ENCODE data around the gene SV2B.

Gene SV2B

GRCh38 chr15:91186904-91187656 is 87.0 kb downstream of the SV2B start:
- no peak for FAIRE-seq
- DNase-seq (ENCODE audit: low spot score) = peak; percentile 47

DNA sequence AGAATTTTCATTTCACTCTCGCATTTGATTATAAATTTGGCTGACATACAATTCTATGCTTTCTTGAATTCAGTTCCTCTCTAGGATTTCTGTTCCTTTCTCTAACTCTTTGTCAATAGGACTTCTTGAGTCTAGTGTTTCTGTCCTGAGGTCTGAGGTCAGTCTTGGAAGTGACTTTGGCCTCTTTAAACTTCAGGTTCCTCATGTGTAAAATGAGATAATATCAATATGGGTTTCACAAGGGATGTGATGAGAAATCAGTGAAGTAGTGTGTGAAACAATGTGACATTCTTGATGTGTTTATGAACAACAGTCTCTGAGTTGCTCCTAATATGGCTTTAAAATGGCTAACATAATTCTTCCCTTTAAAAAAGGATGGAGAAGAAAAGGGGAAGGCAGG is 92.2 kb downstream of the SV2B start:
- DNase-seq (ENCODE audit: low spot score) (no peak), FAIRE-seq (no peak)

DNA sequence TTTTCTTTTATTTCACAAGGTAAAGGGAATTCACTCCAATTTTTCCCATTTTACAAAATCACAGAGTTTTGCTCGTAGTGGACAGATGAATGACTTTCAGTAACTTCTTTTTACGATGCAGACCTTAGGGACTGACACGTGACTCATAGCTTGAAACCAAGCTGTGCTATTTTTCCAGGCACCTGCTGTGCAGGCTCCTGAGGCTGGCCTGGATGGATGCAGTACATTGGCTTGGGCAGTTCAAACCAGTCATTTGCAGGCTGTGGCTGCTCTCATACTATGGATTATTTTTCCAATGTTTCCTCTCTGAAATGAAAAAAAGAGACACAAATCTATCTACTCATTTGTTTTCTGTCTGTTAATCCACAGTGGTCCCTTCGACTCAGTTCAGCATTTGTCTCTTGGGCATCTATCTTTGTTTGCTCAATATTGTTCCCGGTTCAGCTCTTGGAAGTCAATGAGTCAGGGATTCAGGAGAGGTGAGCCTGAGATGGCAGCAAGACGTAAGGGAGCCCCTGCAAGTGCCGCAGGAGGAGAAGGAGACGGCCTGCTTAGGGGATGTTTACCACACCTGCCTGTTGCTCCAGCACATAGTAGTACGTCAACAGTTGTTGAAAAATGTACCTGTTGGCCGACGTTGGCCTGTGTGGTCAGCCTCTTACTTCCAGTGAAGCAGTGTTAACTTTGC is 92.8 kb downstream of the SV2B start:
- no peak for DNase-seq (ENCODE audit: low spot score)
- no peak for FAIRE-seq

GRCh38 chr15:91193378-91193720 is 93.3 kb downstream of the SV2B start:
- DNase-seq (ENCODE audit: low spot score) (no peak), FAIRE-seq (no peak)

- DNase-seq (ENCODE audit: low spot score) = no peak
- no peak for FAIRE-seq
Measured at GRCh38 chr15:91196127-91196526, 96.1 kb downstream of the SV2B start.

GRCh38 chr15:91196768-91197167 is 96.7 kb downstream of the SV2B start:
- FAIRE-seq = no peak

GRCh38 chr15:91199511-91199910 is 99.5 kb downstream of the SV2B start:
- FAIRE-seq = no peak

More at GRCh38 chr15:91196768-91197167, 96.7 kb downstream of the SV2B start:
- no peak for DNase-seq (ENCODE audit: low spot score)

DNA sequence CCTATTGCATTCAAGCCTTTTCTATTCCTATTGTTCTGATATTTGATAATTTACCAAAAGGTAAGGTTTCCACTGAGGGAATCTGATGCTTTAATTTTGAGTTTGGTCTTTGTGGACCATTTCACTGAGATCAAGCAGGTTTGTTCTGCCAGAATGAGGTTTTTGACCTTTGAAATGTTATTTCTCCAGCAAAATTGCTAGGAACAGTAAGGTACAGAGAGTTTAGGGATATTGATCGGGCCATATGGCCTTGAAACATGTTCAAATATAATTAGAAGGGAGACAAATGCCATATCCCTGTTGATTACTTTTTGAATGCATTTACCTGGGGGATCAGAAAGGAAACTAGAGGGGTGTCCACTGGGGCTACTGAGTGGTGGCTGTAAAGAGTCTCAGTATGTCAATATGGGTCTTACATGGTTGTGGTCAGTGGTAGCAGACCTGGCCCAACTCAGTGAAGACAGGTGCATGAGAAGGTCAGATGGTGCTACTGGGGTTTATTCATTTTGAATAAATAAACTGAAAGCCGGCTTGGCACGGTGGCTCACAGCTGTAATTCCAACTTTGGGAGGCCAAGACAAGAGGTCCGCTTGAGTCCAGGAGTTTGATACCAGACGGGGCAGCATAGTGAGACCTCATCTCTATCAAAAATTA is 100.2 kb downstream of the SV2B start:
- DNase-seq (ENCODE audit: low spot score) = no peak
- FAIRE-seq = no peak

More at GRCh38 chr15:91199511-91199910, 99.5 kb downstream of the SV2B start:
- DNase-seq (ENCODE audit: low spot score) = no peak

DNA sequence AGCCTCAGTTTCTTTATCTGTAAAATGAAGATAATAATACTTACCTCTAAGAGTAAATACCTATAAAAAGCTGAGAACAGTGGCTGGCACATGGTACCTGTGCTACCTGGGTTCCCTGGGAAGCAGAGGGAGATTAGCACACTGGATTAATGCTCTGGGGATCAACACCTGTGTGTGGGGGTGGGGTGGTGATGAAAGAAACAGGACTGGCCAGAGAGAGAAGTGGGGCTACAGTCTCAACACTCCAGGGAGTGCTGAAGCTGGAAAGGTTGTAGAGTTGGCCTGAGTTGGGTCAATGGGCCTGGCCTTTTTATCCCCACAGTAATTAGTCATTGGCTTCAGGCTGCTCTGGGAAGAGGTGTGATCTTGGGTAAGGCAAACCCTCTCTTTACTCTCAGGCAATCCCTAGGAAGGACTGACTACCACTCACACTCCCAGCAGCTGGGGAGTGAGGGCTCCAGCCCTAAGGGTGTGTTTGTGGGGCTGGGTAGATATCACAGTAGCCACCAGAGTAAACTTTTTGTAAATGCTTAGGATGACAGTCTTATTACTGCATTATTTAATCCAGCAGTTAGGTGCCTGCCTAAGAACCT is 102.5 kb downstream of the SV2B start:
- FAIRE-seq (no peak), DNase-seq (ENCODE audit: low spot score) (no peak)

DNA sequence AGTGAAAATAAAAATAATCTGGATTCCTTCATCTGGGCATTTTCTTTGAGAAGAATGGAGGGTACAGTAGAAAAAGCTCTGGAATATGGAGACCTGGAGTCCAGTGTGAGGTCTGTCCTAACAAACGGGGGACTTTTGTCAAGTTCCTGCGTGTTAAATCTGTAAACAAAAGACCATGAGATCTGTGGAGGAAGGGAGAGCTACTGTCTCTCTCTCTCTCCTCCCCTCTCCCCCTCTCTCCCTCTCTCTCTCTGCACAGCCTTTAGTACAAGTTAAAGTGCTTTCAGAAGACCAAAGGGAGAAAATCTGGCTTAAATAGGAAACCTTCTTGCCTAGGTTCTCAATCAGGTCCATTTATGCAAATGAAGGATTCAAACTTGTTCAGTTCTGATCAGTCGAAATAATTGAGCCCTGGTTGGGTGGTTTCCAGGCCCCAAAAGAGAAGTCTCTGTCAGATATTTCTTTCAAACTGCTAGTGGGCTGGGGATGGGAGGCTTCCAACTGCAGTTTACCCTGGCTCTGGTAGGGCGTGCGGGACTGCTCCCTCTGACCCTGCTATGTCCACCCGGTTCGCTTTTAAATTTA is 103.7 kb downstream of the SV2B start:
- DNase-seq (ENCODE audit: low spot score) = no peak
- FAIRE-seq = no peak

DNA sequence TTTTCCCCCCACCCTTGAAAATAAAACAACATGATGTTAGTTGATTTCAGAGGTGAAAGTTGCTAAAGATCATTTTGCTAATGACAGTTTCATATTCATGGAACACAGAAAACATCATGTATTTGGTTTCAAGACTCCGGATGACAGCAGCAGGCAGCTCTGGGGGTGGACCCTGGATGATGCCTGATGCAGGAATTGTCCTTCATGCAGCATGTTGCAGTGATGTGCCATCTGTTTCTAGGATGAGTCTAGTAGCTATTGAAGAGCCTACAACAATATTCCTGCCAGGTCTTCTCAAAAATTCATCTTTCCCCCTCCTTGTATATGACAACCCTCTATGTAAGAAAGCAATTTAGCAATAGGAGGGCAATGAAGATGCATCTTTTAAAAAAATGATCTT is 108.3 kb downstream of the SV2B start:
- DNase-seq (ENCODE audit: low spot score) (no peak), FAIRE-seq (no peak)

DNA sequence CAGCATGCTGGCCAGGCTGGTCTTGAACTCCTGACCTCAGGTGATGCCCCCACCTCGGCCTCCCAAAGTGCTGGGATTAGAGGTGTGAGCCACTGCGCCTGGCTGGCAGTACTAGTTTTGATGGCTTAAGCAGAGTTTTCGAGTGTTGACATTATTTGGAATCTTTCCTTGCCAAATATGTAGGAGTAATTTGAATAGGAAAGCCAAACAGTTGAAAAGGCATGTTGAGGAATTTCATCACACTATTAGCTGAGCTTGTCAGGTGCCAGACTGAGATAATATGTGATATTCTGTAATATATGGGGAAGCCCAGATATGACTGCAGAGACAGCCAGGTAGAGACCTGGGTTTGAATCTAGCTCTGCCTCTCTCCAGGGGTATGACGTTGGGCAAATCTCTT is 109.3 kb downstream of the SV2B start:
- FAIRE-seq = no peak

DNA sequence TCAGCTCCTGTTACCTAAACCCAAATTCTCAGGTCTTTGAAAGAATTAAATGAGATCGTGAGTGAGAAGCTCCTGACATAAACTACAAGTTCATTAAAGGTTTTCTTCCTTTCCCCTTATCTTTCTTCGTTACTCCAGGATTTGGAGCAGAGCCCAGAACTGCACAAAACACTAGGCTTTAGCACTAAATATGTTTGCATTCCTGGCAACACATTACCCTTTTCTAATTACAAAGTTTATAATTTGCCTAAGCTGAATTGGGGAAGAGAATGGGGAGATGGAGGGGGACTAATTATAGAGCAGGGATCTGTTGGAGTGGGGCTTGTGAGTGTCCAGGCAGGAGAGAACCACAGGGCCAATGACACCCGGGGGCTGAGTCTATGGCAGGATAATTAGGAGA is 109.7 kb downstream of the SV2B start:
- FAIRE-seq = no peak
- no peak for DNase-seq (ENCODE audit: low spot score)

More for the DNA sequence above, 109.3 kb downstream of the SV2B start:
- DNase-seq (ENCODE audit: low spot score) = no peak

GRCh38 chr15:91214675-91215590 is 114.9 kb downstream of the SV2B start:
- FAIRE-seq (no peak), DNase-seq (ENCODE audit: low spot score) (no peak)

DNA sequence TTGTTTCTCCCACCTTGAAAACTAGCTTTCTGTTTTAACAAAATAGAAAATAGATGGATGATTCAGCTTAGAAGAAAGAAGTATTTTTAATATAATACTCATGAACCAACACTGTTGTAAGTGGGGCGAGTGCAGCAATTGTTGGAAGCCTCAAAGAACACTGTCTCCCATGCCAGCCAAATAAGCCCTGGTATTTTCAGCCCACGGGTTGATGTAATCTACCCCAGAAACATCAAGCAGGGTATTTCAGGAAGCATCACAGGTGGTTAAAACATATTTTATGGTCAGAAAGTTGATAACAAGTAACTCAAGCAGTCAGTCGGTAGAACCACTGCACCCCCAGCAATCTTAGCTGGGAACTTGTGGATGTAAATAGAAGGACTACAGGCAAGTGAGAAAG is 115.9 kb downstream of the SV2B start:
- no peak for FAIRE-seq

DNA sequence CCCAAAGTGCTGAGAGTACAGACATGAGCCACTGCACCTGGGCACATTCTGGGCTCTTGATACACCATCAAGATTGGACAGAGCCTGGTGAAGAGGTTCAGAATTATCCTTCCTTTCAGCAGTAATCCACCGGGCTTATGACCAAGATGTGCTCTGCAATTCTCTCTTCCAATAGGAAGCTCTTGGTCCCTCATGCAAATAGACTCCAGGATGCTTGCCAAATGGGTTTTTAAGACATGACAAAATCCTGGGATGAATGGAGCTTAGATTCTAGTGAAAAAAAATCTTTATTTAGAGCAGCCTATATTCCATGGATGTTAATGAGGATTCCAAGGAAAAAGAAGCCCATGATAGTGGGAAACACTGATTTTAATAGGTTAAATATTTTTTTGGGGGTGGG is 119.1 kb downstream of the SV2B start:
- no peak for FAIRE-seq

More for the DNA sequence above, 115.9 kb downstream of the SV2B start:
- no peak for DNase-seq (ENCODE audit: low spot score)

DNA sequence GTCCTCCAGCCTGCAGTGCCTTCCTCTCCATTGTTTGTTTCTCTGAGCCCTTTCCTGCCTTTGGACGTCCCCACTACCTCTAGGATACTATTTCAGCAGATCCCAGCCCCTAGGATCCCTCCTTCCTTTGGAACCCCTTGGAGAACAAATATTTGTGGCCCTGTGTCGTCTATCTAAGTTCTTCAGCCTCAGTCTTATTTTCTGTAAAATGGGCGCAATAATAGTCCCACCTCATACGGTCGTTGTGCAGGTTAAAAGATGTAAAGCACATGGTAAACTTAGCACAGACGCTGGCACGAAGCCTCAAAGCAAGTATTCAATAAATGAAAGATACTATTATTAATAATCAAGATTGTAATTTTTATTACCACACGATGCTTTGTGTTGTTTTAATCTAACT is 122.0 kb downstream of the SV2B start:
- DNase-seq (ENCODE audit: low spot score) = no peak
- no peak for FAIRE-seq

More for the DNA sequence above, 119.1 kb downstream of the SV2B start:
- DNase-seq (ENCODE audit: low spot score) = no peak

GRCh38 chr15:91223863-91224262 is 123.8 kb downstream of the SV2B start:
- FAIRE-seq (no peak), DNase-seq (ENCODE audit: low spot score) (peak; percentile 17)

GRCh38 chr15:91224755-91225380 is 124.8 kb downstream of the SV2B start:
- DNase-seq (ENCODE audit: low spot score) = peak; percentile 56

GRCh38 chr15:91225741-91226140 is 125.7 kb downstream of the SV2B start:
- no peak for DNase-seq (ENCODE audit: low spot score)
- FAIRE-seq = no peak

More at GRCh38 chr15:91224755-91225380, 124.8 kb downstream of the SV2B start:
- no peak for FAIRE-seq

Data from urothelium cell line (cell line).